Measurements from ENCODE around the gene TNFAIP8L1.

Gene TNFAIP8L1

DNA sequence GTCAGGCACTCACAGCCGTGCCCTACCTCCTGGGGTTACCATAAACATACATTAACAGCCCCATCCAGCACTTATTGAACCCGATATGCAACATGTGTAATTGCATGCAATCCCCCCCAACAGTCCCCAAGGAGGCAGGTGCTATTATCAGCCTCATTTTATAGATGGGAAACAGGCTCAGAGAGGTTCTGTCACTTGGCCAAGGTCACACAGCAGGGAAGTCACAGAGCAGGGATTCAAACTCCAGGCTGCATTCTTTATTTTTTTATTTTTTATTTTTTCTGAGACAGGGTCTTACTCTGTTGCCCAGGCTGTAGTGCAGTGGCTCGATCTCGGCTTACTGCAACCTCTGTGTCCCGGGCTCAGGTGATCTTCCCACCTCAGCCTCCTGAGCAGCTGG is 38.4 kb upstream of the TNFAIP8L1 start:
- no peak for DNase-seq (ENCODE audit: low read depth)
- TF ChIP-seq CTCF (IDR thresholded peaks at IDR 0.05; ENCODE audit: low read length, missing control alignments), result no peak
- H3K4me3 ChIP-seq (replicated peaks; ENCODE audit: low read depth, low read length), result no peak overlapping the region

DNA sequence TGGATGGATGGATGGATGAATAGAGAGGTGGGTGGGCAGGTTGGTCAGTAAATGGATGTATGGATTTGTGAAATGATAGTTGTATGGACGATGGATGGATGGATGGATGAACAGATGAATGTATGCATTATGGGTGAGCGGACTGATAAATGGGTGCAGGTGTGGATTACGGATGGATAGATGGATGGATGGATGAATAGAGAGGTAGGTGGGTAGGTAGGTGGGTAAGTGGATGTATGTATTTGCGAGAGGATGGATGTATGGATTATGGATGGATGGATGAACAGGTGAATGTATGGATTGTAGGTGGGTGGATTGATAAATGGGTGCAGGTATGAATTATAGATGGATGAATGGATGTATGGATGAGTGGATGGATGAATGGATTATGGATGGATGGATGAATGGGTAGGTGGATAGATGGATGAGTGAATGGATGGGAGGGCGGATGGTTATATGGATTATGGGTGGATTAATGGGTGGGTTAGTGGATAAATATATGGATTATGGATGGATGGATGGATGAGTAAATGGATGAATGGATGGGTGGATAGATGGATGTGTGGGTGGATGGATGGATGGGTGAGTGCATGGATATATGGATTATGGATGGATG is 37.0 kb upstream of the TNFAIP8L1 start:
- no peak for DNase-seq (ENCODE audit: low read depth)
- H3K4me3 ChIP-seq (replicated peaks; ENCODE audit: low read depth, low read length), result no peak overlapping the region
- TF ChIP-seq CTCF (IDR thresholded peaks at IDR 0.05; ENCODE audit: low read length, missing control alignments), result no peak

DNA sequence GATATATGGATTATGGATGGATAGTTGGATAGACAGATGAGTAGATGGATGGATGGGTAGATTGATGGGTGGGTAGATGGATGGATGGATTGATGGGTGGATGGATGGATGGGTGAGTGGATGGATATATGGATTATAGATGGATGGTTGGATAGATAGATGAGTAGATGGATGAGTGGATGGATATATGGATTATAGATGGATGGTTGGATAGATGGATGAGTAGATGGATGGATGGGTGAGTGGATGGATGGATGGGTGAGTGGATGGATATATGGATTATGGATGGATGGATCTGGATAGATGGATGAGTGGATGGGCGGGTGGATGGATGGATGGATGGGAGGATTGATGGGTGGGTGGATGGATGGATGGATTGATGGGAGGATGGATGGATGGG is 36.4 kb upstream of the TNFAIP8L1 start:
- no peak for DNase-seq (ENCODE audit: low read depth)
- TF ChIP-seq CTCF (IDR thresholded peaks at IDR 0.05; ENCODE audit: low read length, missing control alignments), result no peak
- no peak overlapping the region for H3K4me3 ChIP-seq (replicated peaks; ENCODE audit: low read depth, low read length)

GRCh38 chr19:4604912-4605311 is 34.4 kb upstream of the TNFAIP8L1 start:
- H3K4me3 ChIP-seq (replicated peaks; ENCODE audit: low read depth, low read length), result no peak overlapping the region
- DNase-seq (ENCODE audit: low read depth), result no peak
- TF ChIP-seq CTCF (IDR thresholded peaks at IDR 0.05; ENCODE audit: low read length, missing control alignments), result no peak

DNA sequence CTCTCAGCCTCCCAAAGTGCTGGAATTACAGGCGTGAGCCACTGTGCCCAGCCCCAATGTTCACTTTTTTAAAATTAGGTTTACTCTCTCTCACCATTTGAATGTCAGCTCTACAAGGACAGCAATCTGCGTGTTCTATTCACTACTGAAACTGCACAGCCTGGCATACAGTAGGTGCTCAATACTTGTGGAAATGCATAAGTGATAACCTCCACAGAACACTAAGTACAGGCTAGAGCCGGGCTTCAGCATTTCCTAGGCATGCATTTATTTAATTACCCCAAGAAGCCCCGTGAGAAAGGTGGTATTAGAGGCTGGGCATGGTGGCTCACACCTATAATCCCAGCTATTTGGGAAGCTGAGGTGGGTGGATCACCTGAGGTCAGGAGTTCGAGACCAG is 33.1 kb upstream of the TNFAIP8L1 start:
- no peak overlapping the region for H3K4me3 ChIP-seq (replicated peaks; ENCODE audit: low read depth, low read length)
- no peak for TF ChIP-seq CTCF (IDR thresholded peaks at IDR 0.05; ENCODE audit: low read length, missing control alignments)
- DNase-seq (ENCODE audit: low read depth), result no peak

- H3K4me3 ChIP-seq (replicated peaks; ENCODE audit: low read depth, low read length), result no peak overlapping the region
- no peak for DNase-seq (ENCODE audit: low read depth)
- TF ChIP-seq CTCF (IDR thresholded peaks at IDR 0.05; ENCODE audit: low read length, missing control alignments), result no peak
These were observed 32.2 kb upstream of the TNFAIP8L1 start for GRCh38 chr19:4606921-4607678.

Data from fibroblast of pulmonary artery (primary cell).